ENCODE data around the gene GRB10.
"Not testable (repeated sequence)": the region's sequence is repeated elsewhere in the genome, so short reads cannot be mapped to it uniquely, and the experiment has no call there.

Gene GRB10

GRCh38 chr7:50567715-50568261 lies 214.9 kb downstream of the GRB10 start:
- DNase-seq, result no peak

GRCh38 chr7:50565977-50566376 lies 216.7 kb downstream of the GRB10 start:
- DNase-seq, result no peak

DNA sequence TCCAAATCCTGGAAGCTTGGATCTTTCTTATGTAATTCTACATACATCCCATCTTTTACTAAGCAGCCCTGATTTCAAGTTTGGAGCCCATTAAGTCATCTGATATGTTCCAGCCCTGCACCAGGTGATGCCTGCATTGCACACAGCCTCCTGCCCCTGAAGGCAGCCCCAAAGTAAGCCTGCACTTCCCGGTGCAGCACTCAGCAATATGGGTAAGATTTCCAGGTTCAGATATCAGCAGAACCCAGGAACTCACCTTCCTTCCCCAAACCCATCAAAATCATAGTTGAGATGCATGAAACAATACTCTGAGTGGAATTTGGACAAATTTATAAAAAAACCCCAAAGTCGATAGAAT lies 217.2 kb downstream of the GRB10 start:
- DNase-seq, result no peak

DNA sequence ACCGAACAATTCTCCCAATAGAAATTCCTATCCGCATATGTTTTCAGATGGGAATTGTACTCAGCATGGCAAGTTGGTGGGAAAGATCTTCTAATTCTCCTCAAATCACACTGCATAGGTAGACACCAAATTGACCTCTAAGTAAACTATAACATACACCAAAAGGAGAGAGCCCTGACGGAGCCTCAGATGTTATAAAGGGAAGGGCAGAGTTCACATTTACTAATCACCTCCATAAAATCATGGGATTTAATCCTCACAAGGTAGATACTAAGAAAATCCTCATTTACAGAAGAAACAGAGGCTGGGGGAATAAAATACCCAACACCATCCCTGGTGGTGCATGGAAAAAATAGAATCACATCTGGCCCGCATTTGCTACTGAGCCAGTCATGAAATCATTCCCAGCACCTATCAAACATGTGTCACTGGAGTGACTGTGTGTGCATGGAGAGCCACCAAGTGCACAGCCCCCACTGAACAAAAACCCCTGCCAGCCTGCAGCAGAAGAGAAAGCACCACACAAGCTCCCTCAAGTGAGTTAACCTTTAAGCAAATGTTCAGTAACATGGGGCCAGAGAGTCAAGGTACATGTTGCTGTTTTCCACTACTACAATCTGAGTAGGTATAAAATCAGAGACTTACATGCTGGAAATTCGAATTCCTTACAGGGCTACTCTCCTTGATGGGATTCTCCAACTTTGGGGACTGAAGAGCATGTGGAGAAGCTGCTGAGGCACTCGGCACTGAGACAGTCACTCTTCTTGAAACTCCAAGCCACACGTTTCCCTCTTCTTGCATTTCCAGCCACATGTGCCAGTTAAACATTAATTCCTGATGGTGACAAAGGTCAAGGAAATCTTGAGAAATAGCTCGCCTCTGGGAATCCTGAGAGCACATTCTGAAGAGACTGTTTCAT lies 217.8 kb downstream of the GRB10 start, which contains the start of gene DDC:
Gene DDC, minus strand, starts transcription at position 766 of the 919 bp plus-strand sequence. CDS start 21,320 bp downstream, outside the sequence.
- no peak for DNase-seq

GRCh38 chr7:50564171-50564570 lies 218.5 kb downstream of the GRB10 start:
- DNase-seq, result no peak

DNA sequence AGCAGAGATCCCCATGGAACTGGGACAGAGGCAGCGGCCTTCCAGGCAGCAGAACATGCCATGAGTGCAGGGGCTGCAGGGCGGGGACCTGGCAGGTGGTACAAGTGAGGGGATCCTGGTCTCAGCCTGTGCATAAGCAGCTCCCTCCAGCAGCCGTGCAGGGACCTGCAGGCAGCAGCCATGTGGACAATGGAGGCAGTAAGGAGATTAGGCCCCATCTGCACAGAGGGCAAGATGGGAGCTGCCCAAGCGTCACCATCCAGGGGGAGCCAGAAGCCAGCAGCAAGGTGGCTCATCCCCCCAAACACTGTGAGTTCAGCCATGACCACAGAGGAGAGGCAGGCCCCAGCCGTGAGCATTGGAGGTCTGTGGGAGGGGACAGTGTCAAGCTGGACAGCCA lies 220.6 kb downstream of the GRB10 start:
- DNase-seq, result no peak

DNA sequence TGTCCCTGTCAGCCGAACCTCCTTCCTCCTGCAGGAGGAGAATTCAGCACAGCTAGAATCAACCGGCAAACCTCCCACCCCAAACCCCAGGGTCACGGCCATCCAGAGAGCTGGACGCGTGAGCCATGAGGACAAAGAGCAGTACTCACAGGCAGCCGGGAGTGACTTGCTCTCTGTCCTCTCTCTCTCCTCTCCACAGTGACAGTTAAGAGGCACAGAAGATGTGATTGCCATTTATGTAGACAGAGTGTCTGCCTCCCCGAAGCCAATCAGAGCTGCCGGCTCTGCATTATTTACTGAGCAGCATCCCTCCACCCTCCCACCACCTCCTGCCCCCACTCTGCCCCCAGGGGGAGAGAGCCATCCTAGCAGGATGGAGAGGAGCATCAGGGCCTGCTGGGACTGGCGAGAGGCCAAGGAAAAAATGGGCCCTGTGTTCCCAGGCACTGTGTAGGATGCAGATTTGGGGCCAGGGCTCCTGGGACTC lies 221.8 kb downstream of the GRB10 start:
- DNase-seq, result no peak

GRCh38 chr7:50559881-50560280 lies 222.8 kb downstream of the GRB10 start:
- no peak for DNase-seq

DNA sequence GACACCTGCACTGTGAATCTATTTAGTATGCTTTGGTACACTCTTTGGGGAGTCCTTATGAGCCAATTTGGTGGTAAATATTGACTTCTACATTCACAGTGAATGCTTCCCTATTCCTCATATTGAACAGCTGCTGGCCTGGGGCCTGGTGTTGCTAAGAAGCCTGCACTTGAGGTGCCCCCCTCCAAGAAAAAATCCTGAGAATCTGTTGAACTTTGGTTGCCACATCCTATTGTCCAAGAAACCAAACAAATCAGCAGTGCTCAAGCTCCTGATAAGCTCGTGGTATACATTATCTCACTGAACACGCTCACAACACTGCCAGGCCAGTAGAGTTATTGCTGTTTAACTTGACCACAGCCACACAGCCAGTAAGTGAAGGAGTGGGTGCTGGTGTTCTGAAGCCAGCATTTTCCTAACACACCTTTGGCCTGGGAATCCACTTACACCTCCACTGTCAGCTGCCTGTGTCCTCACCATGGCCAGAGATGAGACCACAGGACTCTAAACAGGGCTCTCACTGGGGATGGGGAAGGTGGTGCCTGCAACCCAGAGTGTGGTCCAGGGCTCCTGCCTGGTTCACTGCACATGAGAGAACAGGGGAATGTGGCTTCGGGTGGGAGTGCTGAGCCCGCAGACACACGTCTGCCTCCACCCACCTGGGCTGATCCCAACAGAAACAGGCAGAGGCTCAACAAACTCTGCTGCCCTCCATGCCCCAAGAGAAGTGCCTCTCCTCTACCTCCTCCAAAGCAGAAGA lies 224.2 kb downstream of the GRB10 start:
- no peak for DNase-seq

- no peak for DNase-seq
These were observed 225.6 kb downstream of the GRB10 start for GRCh38 chr7:50557099-50557498.

DNA sequence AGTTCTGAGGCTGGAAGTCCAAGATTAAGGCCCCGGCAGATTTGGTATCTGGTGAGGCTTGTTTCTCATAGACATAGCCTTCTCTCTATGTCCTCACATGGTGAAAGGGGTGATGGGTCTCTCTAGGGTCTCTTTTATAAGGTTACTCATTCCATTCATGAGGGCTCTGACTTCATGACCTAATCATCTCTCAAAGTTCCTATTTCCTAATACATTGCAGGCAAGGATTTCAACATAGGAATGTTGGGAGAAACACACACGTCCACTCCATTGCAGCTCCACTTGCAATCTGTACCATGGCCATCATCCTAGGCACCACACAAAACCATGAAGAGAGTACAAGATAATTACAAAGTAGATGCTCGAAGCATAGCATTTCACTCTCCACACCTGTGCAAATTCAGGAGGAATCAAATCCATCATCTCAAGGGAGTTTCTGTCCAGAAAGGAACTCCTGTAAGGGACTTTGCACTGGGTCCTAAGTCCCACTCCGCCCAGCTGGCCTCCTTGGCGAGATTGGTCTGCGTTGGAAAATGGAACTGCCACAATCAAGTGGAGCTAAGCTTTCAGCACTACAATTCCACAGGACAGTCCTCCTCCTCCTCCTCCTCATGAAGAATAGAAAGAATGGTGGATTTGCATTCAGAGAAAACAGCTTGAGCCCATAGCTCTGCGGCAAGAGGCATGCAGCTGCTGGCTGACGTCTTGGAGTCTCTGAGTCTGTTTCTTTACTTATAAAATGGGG lies 226.3 kb downstream of the GRB10 start:
- no peak for DNase-seq

- no peak for DNase-seq
These were observed 227.0 kb downstream of the GRB10 start for GRCh38 chr7:50555594-50556140.

- no peak for DNase-seq
These were observed 228.0 kb downstream of the GRB10 start for GRCh38 chr7:50554431-50555322.

DNA sequence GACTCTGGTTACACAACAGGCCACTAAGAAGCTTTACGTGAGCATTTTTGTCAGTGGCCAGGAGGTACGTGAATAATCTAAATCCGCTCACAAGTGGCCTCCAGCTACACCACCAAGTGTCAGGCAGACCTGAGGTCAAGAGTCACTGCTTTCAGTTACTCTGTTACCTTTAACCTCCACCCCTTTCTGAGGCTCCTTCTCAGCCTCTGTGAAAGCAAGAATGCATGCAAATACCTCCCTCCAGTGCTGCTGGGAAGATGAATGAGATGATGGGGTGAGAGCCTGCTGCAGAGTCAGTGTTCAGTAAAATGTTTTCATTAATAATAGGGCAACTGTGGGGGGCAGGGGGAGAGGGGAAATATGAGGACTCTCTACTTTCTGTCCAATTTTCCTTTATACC lies 228.7 kb downstream of the GRB10 start:
- DNase-seq, result no peak

- DNase-seq, result peak; percentile 45
These were observed 229.8 kb downstream of the GRB10 start for GRCh38 chr7:50552921-50553320.

GRCh38 chr7:50552139-50552538 lies 230.6 kb downstream of the GRB10 start:
- DNase-seq, result no peak

- not testable (repeated sequence) for DNase-seq
These were observed 237.1 kb downstream of the GRB10 start for GRCh38 chr7:50545613-50546012.

DNA sequence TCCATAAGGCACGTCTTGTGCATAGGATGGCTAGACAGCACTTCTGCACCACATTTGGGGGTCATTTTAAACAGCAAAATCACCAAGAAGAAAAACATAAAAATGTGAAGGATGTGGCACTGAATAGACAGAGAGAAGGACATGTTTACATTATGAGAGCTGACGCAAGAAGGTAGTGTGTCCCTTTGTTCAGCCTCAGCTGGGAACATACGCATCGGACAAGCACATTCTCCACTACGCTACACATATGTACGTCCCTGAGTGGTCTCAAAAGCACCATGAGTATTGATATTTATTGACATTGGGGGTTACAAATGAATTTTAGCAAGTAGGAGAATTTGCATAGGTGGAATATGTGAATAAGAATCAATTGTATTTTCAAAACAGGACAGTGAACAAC lies 237.7 kb downstream of the GRB10 start:
- no peak for DNase-seq

DNA sequence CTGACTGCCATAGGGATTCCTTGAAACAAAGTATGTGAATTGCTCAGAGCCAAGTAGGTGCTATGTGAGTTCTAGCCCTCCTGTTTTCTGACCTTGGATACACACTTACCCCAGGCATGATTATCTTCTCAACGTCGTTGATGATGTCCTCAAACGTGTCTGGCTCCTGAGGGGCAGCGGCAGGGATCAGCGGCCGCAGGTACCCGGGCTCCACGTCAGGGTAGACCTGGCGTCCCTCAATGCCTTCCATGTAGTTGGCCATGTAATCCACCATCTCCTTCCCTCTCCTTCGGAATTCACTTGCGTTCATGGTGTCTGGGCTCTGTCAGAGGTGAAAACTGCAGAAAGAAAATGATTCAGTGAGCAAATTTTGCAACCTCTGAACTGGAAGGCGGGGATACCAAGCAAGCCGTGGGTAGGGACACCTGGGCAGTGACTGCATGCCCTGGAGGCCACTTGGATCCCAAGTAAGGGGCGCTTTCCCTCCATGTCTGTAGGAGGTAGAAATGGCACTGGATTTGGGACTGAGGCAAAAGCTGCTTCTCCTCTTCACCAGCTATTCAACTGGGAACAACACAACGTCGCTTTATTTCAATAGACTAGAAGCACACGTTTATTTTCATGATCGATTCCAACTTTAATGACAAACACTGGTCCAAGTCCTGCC lies 238.8 kb downstream of the GRB10 start:
- no peak for DNase-seq

DNA sequence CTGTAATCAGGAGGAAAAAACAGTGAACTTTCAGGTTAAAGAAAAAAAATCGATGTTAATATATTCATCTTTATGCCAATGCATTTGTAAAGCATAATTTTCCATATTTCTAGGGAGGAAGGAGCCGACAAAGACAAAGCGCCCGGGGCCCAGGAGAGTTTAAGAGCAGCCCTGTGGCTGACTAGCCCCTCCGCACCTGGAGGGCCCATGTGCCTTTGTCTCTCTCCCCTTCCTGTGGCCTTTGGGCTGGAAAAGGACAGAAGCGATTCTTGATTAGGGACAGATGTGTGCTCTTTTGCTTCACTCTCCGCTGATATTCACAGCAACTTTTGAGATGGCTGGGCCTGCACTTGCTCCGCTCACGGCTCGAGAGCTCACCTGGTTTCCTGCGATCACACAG lies 240.6 kb downstream of the GRB10 start:
- DNase-seq, result no peak
